ENCODE measurements around the gene PLEKHM3. TPM values are rescaled to one million over a fixed set of nuclear protein-coding genes. Genes with fewer than 3 reads are reported as not detected.

The PLEKHM3 gene
- total RNA-seq, 1 donor from 2014 or later: 20.9 TPM

GRCh38 chr2:207810200-207810788, 215.0 kb downstream of the PLEKHM3 start:
- Histone ChIP-seq H3K4me3 (ENCODE audit: low read length in 3 of 3) (peak overlapping the region in 1 of 3 donors; percentile 50), H3K9ac (ENCODE audit: low read depth in 1 of 3, low read length in 3 of 3) (no peak overlapping the region), H3K9me3 (ENCODE audit: control insufficient read depth in 3 of 3, low read length in 3 of 3) (no peaks in the 10 kb centered on the region), H3K4me1 (ENCODE audit: control insufficient read depth in 3 of 3, insufficient read depth in 3 of 3, low read length in 3 of 3) (no peaks in the 10 kb centered on the region), H3K36me3 (ENCODE audit: control insufficient read depth in 3 of 3, insufficient read depth in 3 of 3, low read length in 3 of 3) (no peaks in the 10 kb centered on the region), H3K27ac (ENCODE audit: low read depth, low read length) (peak overlapping the region; percentile 5), H3K27me3 (ENCODE audit: control insufficient read depth in 3 of 3, insufficient read depth in 3 of 3, low read length in 3 of 3) (no peaks in the 10 kb centered on the region)

- H3K36me3 ChIP-seq (ENCODE audit: control insufficient read depth in 3 of 3, insufficient read depth in 3 of 3, low read length in 3 of 3): no peaks in the 10 kb centered on the region
- no peaks in the 10 kb centered on the region for H3K9me3 ChIP-seq (ENCODE audit: control insufficient read depth in 3 of 3, low read length in 3 of 3)
- no peaks in the 10 kb centered on the region for H3K27me3 ChIP-seq (ENCODE audit: control insufficient read depth in 3 of 3, insufficient read depth in 3 of 3, low read length in 3 of 3)
- H3K4me1 ChIP-seq (ENCODE audit: control insufficient read depth in 3 of 3, insufficient read depth in 3 of 3, low read length in 3 of 3): no peaks in the 10 kb centered on the region
- no peak overlapping the region for H3K9ac ChIP-seq (ENCODE audit: low read depth in 1 of 3, low read length in 3 of 3)
- H3K27ac ChIP-seq (ENCODE audit: low read depth, low read length): no peak overlapping the region
- H3K4me3 ChIP-seq (ENCODE audit: low read length in 3 of 3): no peak overlapping the region
Observed at GRCh38 chr2:207808119-207808518, 217.2 kb downstream of the PLEKHM3 start.

GRCh38 chr2:207807516-207807915, 217.8 kb downstream of the PLEKHM3 start:
- no peak overlapping the region for H3K27ac ChIP-seq (ENCODE audit: low read depth, low read length)
- H3K9me3 ChIP-seq (ENCODE audit: control insufficient read depth in 3 of 3, low read length in 3 of 3): no peaks in the 10 kb centered on the region

GRCh38 chr2:207805566-207806226, 219.6 kb downstream of the PLEKHM3 start:
- Histone ChIP-seq H3K36me3 (ENCODE audit: control insufficient read depth in 3 of 3, insufficient read depth in 3 of 3, low read length in 3 of 3) (no peaks in the 10 kb centered on the region), H3K9ac (ENCODE audit: low read depth in 1 of 3, low read length in 3 of 3) (no peak overlapping the region), H3K27ac (ENCODE audit: low read depth, low read length) (no peak overlapping the region), H3K27me3 (ENCODE audit: control insufficient read depth in 3 of 3, insufficient read depth in 3 of 3, low read length in 3 of 3) (no peaks in the 10 kb centered on the region), H3K4me1 (ENCODE audit: control insufficient read depth in 3 of 3, insufficient read depth in 3 of 3, low read length in 3 of 3) (no peaks in the 10 kb centered on the region), H3K9me3 (ENCODE audit: control insufficient read depth in 3 of 3, low read length in 3 of 3) (no peaks in the 10 kb centered on the region), H3K4me3 (ENCODE audit: low read length in 3 of 3) (no peak overlapping the region)

More at GRCh38 chr2:207807516-207807915, 217.8 kb downstream of the PLEKHM3 start:
- no peaks in the 10 kb centered on the region for H3K27me3 ChIP-seq (ENCODE audit: control insufficient read depth in 3 of 3, insufficient read depth in 3 of 3, low read length in 3 of 3)
- H3K9ac ChIP-seq (ENCODE audit: low read depth in 1 of 3, low read length in 3 of 3): no peak overlapping the region
- no peaks in the 10 kb centered on the region for H3K4me1 ChIP-seq (ENCODE audit: control insufficient read depth in 3 of 3, insufficient read depth in 3 of 3, low read length in 3 of 3)
- H3K4me3 ChIP-seq (ENCODE audit: low read length in 3 of 3): no peak overlapping the region
- no peaks in the 10 kb centered on the region for H3K36me3 ChIP-seq (ENCODE audit: control insufficient read depth in 3 of 3, insufficient read depth in 3 of 3, low read length in 3 of 3)

GRCh38 chr2:207802650-207803049, 222.7 kb downstream of the PLEKHM3 start:
- Histone ChIP-seq H3K4me3 (ENCODE audit: low read length in 3 of 3) (no peak overlapping the region), H3K9ac (ENCODE audit: low read depth in 1 of 3, low read length in 3 of 3) (no peak overlapping the region), H3K27me3 (ENCODE audit: control insufficient read depth in 3 of 3, insufficient read depth in 3 of 3, low read length in 3 of 3) (no peaks in the 10 kb centered on the region), H3K9me3 (ENCODE audit: control insufficient read depth in 3 of 3, low read length in 3 of 3) (no peaks in the 10 kb centered on the region), H3K36me3 (ENCODE audit: control insufficient read depth in 3 of 3, insufficient read depth in 3 of 3, low read length in 3 of 3) (no peaks in the 10 kb centered on the region), H3K27ac (ENCODE audit: low read depth, low read length) (no peak overlapping the region), H3K4me1 (ENCODE audit: control insufficient read depth in 3 of 3, insufficient read depth in 3 of 3, low read length in 3 of 3) (no peaks in the 10 kb centered on the region)

GRCh38 chr2:207801259-207801658, 224.1 kb downstream of the PLEKHM3 start:
- H3K9me3 ChIP-seq (ENCODE audit: control insufficient read depth in 3 of 3, low read length in 3 of 3): no peaks in the 10 kb centered on the region
- H3K36me3 ChIP-seq (ENCODE audit: control insufficient read depth in 3 of 3, insufficient read depth in 3 of 3, low read length in 3 of 3): no peaks in the 10 kb centered on the region
- H3K4me1 ChIP-seq (ENCODE audit: control insufficient read depth in 3 of 3, insufficient read depth in 3 of 3, low read length in 3 of 3): peaks cover 4 to 5% (median 5%) of the 10 kb centered on the region in 3 donors
- no peak overlapping the region for H3K27ac ChIP-seq (ENCODE audit: low read depth, low read length)
- no peaks in the 10 kb centered on the region for H3K27me3 ChIP-seq (ENCODE audit: control insufficient read depth in 3 of 3, insufficient read depth in 3 of 3, low read length in 3 of 3)
- H3K4me3 ChIP-seq (ENCODE audit: low read length in 3 of 3): no peak overlapping the region
- no peak overlapping the region for H3K9ac ChIP-seq (ENCODE audit: low read depth in 1 of 3, low read length in 3 of 3)

GRCh38 chr2:207796585-207797350, 228.6 kb downstream of the PLEKHM3 start:
- Histone ChIP-seq H3K4me3 (ENCODE audit: low read length in 3 of 3) (no peak overlapping the region), H3K4me1 (ENCODE audit: control insufficient read depth in 3 of 3, insufficient read depth in 3 of 3, low read length in 3 of 3) (peaks cover 5% of the 10 kb centered on the region in 3 donors), H3K9me3 (ENCODE audit: control insufficient read depth in 3 of 3, low read length in 3 of 3) (no peaks in the 10 kb centered on the region), H3K27ac (ENCODE audit: low read depth, low read length) (no peak overlapping the region), H3K27me3 (ENCODE audit: control insufficient read depth in 3 of 3, insufficient read depth in 3 of 3, low read length in 3 of 3) (no peaks in the 10 kb centered on the region), H3K36me3 (ENCODE audit: control insufficient read depth in 3 of 3, insufficient read depth in 3 of 3, low read length in 3 of 3) (no peaks in the 10 kb centered on the region), H3K9ac (ENCODE audit: low read depth in 1 of 3, low read length in 3 of 3) (peak overlapping the region in 1 of 3 donors; percentile 43)

- no peaks in the 10 kb centered on the region for H3K27me3 ChIP-seq (ENCODE audit: control insufficient read depth in 3 of 3, insufficient read depth in 3 of 3, low read length in 3 of 3)
- no peak overlapping the region for H3K4me3 ChIP-seq (ENCODE audit: low read length in 3 of 3)
- H3K9me3 ChIP-seq (ENCODE audit: control insufficient read depth in 3 of 3, low read length in 3 of 3): no peaks in the 10 kb centered on the region
- no peaks in the 10 kb centered on the region for H3K36me3 ChIP-seq (ENCODE audit: control insufficient read depth in 3 of 3, insufficient read depth in 3 of 3, low read length in 3 of 3)
- H3K27ac ChIP-seq (ENCODE audit: low read depth, low read length): no peak overlapping the region
- H3K4me1 ChIP-seq (ENCODE audit: control insufficient read depth in 3 of 3, insufficient read depth in 3 of 3, low read length in 3 of 3): peaks cover 5% of the 10 kb centered on the region in 3 donors
- no peak overlapping the region for H3K9ac ChIP-seq (ENCODE audit: low read depth in 1 of 3, low read length in 3 of 3)
Observed at GRCh38 chr2:207792244-207792785, 233.0 kb downstream of the PLEKHM3 start.

- Histone ChIP-seq H3K9ac (ENCODE audit: low read depth in 1 of 3, low read length in 3 of 3) (no peak overlapping the region), H3K36me3 (ENCODE audit: control insufficient read depth in 3 of 3, insufficient read depth in 3 of 3, low read length in 3 of 3) (no peaks in the 10 kb centered on the region), H3K27me3 (ENCODE audit: control insufficient read depth in 3 of 3, insufficient read depth in 3 of 3, low read length in 3 of 3) (no peaks in the 10 kb centered on the region), H3K4me3 (ENCODE audit: low read length in 3 of 3) (no peak overlapping the region), H3K4me1 (ENCODE audit: control insufficient read depth in 3 of 3, insufficient read depth in 3 of 3, low read length in 3 of 3) (peaks cover 2 to 3% (median 3%) of the 10 kb centered on the region in 3 donors), H3K9me3 (ENCODE audit: control insufficient read depth in 3 of 3, low read length in 3 of 3) (no peaks in the 10 kb centered on the region), H3K27ac (ENCODE audit: low read depth, low read length) (no peak overlapping the region)
Observed at GRCh38 chr2:207791579-207792243, 233.6 kb downstream of the PLEKHM3 start.
